Lower lobe of right lung (tissue), 2 donors: ENCODE measurements around the gene HOXA6. TPM values are rescaled to one million over a fixed set of nuclear protein-coding genes. Genes with fewer than 3 reads are reported as not detected.

Source experiments
- ATAC-seq, 2 donors: fragments of 200-7000 bp; cut with Tn5 transposase; one replicate each; pipeline ENCODE4 v1.9.1; 2020 to 2022; ENCODE audit warnings: mild to moderate bottlenecking in 2 of 2, moderate library complexity in 2 of 2
- DNase-seq: peaks from one replicate; pipeline ENCODE4 v3.0.0-alpha.2; 2020
- H3K27ac ChIP-seq: fragments of 200-600 bp; one replicate; pipeline ENCODE4 v1.8.0; 2022
- H3K27me3 ChIP-seq: fragments of 200-600 bp; one replicate; pipeline ENCODE4 v1.8.0; 2022; ENCODE audit warnings: low read depth
- H3K36me3 ChIP-seq: fragments of 200-600 bp; one replicate; pipeline ENCODE4 v1.8.0; 2022; ENCODE audit warnings: mild to moderate bottlenecking
- H3K4me1 ChIP-seq: fragments of 200-600 bp; one replicate; pipeline ENCODE4 v1.8.0; 2022
- H3K4me3 ChIP-seq: fragments of 200-600 bp; one replicate; pipeline ENCODE4 v1.8.0; 2022; ENCODE audit warnings: mild to moderate bottlenecking
- H3K9me3 ChIP-seq: fragments of 200-600 bp; one replicate; pipeline ENCODE4 v1.8.0; 2022
- intact Hi-C: fragments of 100-400 bp; cut with DNase I; formaldehyde crosslinking; loops from one replicate; pipeline ENCODE4 v1.11.0; 2022
- total RNA-seq: library from RNA; stranded (reverse); fragmentation: NEBNext Ultra II Directional; extraction: Animal tissue kit (Norgen Biotek cat#: 25700); gene quantifications from one replicate; pipeline ENCODE4 v1.2.1, GENCODE V29; 2021
- TF ChIP-seq, protein P1 (sequence below): fragments of 200-600 bp; IDR thresholded peaks from one replicate; pipeline ENCODE4 v1.8.0; 2022; ENCODE audit warnings: antibody characterized with exemption, mild to moderate bottlenecking
- donor health status: DM: no; HTN: yes; CAD: no; lungs with severe emphysema.

Gene HOXA6
- total RNA-seq, 1 donor from 2014 or later, result 4.6 TPM

GRCh38 chr7:27141923-27142579 is 5.5 kb downstream of the HOXA6 start:
- intact Hi-C loops, result loop anchor here (5.0 kb wide), 1 partner anchor 285 kb away; no protein-coding TSS in a partner anchor
- ATAC-seq, result no peak
- H3K4me1 ChIP-seq, result peaks cover 10% of the 10 kb centered on the region

GRCh38 chr7:27141137-27141922 is 6.2 kb downstream of the HOXA6 start:
- H3K36me3 ChIP-seq, result no peaks in the 10 kb centered on the region
- H3K4me1 ChIP-seq, result peaks cover 7% of the 10 kb centered on the region
- H3K27me3 ChIP-seq, result peaks cover 57% of the 10 kb centered on the region
- TF ChIP-seq, protein P1, sequence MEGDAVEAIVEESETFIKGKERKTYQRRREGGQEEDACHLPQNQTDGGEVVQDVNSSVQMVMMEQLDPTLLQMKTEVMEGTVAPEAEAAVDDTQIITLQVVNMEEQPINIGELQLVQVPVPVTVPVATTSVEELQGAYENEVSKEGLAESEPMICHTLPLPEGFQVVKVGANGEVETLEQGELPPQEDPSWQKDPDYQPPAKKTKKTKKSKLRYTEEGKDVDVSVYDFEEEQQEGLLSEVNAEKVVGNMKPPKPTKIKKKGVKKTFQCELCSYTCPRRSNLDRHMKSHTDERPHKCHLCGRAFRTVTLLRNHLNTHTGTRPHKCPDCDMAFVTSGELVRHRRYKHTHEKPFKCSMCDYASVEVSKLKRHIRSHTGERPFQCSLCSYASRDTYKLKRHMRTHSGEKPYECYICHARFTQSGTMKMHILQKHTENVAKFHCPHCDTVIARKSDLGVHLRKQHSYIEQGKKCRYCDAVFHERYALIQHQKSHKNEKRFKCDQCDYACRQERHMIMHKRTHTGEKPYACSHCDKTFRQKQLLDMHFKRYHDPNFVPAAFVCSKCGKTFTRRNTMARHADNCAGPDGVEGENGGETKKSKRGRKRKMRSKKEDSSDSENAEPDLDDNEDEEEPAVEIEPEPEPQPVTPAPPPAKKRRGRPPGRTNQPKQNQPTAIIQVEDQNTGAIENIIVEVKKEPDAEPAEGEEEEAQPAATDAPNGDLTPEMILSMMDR, result no peak
- intact Hi-C loops, result loop anchor here (5.0 kb wide), 1 partner anchor 284 kb away; no protein-coding TSS in a partner anchor
- peak overlapping the region; percentile 70 for H3K4me3 ChIP-seq
- no peak for ATAC-seq
- H3K27ac ChIP-seq, result peak overlapping the region; percentile 95
- no peaks in the 10 kb centered on the region for H3K9me3 ChIP-seq
- no peak for DNase-seq

More at GRCh38 chr7:27141923-27142579, 5.5 kb downstream of the HOXA6 start:
- Histone ChIP-seq H3K27ac (peak overlapping the region; percentile 95), H3K9me3 (no peaks in the 10 kb centered on the region), H3K4me3 (peak overlapping the region; percentile 70), H3K27me3 (peaks cover 57% of the 10 kb centered on the region), H3K36me3 (no peaks in the 10 kb centered on the region)
- DNase-seq, result no peak
- TF ChIP-seq, protein P1, result no peak

DNA sequence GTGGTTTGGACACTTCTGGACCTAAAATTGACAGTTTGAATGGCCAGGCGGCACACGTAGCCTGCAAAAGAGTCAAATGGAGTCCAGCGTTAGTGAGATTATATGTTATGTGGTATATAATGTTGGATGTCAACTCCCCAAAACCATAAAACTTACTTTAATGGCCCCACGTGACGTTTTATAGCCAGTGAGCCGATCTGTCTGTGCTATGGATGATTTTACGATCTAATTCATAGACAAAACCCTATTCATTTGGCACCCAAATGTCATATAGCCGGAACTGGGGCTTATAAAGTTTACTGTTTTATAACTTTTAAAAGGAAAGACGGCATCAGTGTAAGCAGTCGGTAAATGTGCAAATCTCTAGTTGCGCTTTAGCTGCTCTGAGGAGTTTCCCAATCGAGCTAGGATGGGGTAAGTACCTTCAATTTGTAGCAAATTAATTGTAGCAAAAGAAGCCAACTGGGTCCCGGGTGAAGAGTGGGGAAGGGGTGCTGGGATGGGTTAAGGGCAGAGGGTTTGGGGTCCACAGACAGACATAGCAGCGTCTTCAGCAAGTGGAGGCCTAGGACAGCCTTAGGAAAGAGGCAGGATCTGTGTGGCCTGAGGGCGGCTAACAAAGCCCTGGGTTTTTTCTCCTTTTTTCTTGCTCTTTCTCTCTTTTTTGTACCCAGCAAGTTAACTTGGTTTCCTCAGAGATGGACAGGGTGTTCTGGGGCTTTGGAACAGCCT is 7.3 kb downstream of the HOXA6 start:
- Histone ChIP-seq H3K4me1 (peaks cover 17% of the 10 kb centered on the region), H3K27me3 (peaks cover 62% of the 10 kb centered on the region), H3K27ac (peak overlapping the region; percentile 95), H3K36me3 (no peaks in the 10 kb centered on the region), H3K9me3 (no peaks in the 10 kb centered on the region), H3K4me3 (peak overlapping the region; percentile 70)
- DNase-seq, result no peak
- intact Hi-C loops, result loop anchor here (5.0 kb wide), 1 partner anchor 283 kb away; no protein-coding TSS in a partner anchor
- ATAC-seq, result no peak
- TF ChIP-seq, protein P1, result no peak

- DNase-seq (no peak), ATAC-seq (no peak)
- TF ChIP-seq, protein P1, result no peak
- peak overlapping the region; percentile 70 for H3K4me3 ChIP-seq
- intact Hi-C loops, result loop anchor here (5.0 kb wide), 1 partner anchor 282 kb away; no protein-coding TSS in a partner anchor
- H3K4me1 ChIP-seq, result peaks cover 25% of the 10 kb centered on the region
- H3K36me3 ChIP-seq, result no peaks in the 10 kb centered on the region
- H3K9me3 ChIP-seq, result no peaks in the 10 kb centered on the region
- peaks cover 55% of the 10 kb centered on the region for H3K27me3 ChIP-seq
- H3K27ac ChIP-seq, result peak overlapping the region; percentile 95
Measured at GRCh38 chr7:27139334-27140125, 8.0 kb downstream of the HOXA6 start.

DNA sequence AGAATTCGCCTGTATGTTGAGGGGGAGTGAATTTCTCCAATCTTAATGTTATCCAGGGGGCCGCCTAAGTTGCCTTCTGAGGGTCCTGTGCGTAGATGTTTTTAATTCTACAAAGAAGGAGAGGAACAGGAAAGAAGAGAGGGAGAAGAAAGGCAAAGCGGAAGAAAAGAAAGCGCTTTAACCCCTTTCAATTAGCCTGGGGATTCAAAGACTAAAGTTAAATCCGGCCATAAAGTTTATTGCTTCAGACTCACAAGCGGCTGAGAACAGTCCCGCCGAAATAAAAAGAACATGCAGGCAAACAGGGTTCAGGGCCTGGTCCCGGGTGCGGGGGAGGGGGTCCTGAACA is 8.6 kb downstream of the HOXA6 start:
- H3K4me3 ChIP-seq, result peak overlapping the region; percentile 70

More for the DNA sequence above, 8.6 kb downstream of the HOXA6 start:
- Histone ChIP-seq H3K27ac (peak overlapping the region; percentile 95), H3K36me3 (no peaks in the 10 kb centered on the region), H3K4me1 (peaks cover 31% of the 10 kb centered on the region), H3K27me3 (peaks cover 52% of the 10 kb centered on the region), H3K9me3 (no peaks in the 10 kb centered on the region)
- ATAC-seq (no peak), DNase-seq (no peak)
- intact Hi-C loops, result no loop called here
- TF ChIP-seq, protein P1, result no peak
